C4-2B (cell line): ENCODE data around the gene GALNT17.

ENCODE experiments used
- CTCF ChIP-seq: fragments of 450-650 bp; conservative IDR thresholded peaks from 2 replicates; pipeline ENCODE4 v1.5.1; 2017; ENCODE audit warnings: mild to moderate bottlenecking
- ZFX ChIP-seq: fragments of 450-650 bp; IDR thresholded peaks from 2 replicates; pipeline ENCODE4 v1.6.1; 2017

GRCh38 chr7:71727347-71727746 lies 595.4 kb downstream of the GALNT17 start:
- TF ChIP-seq CTCF, result no peak
- TF ChIP-seq ZFX, result no peak
